ENCODE data around the gene IQGAP2. TPM values are rescaled to one million over a fixed set of nuclear protein-coding genes. Genes with fewer than 3 reads are reported as not detected.

The IQGAP2 gene
- total RNA-seq, 1 donor: 0.36 TPM

DNA sequence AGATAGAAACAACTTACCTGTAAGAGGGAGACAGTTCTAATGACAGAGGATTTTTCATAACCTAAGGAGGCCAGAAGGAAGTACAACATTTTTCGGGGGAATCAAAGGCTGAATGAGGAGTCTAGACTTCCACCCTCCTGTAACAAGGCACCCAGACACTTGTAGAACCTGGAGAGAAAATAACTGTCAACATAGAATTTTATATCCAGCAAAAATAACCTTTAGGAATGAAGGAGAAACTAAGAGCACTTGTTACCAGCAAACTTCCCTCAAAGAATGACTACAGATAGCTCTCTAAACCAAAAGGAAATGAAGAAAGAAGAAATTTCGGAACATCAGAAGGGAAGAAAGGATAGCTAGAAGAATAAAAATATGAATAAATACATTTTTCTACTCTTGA is 246.1 kb downstream of the IQGAP2 start:
- Histone ChIP-seq H3K4me3 (ENCODE audit: insufficient read depth, low read length) (no peak overlapping the region), H3K27me3 (ENCODE audit: insufficient read depth, low read length) (no peaks in the 10 kb centered on the region), H2AFZ (ENCODE audit: low read length) (no peak overlapping the region), H3K9me3 (ENCODE audit: low read depth, low read length) (no peaks in the 10 kb centered on the region), H3K27ac (ENCODE audit: low read depth, low read length) (no peak overlapping the region), H3K4me2 (ENCODE audit: insufficient read depth, low read length) (no peak overlapping the region), H3K79me2 (ENCODE audit: insufficient read depth, low read length) (no peaks in the 10 kb centered on the region), H4K20me1 (ENCODE audit: insufficient read depth, low read length) (no peaks in the 10 kb centered on the region), H3K4me1 (ENCODE audit: insufficient read depth, low read length) (peaks cover 8% of the 10 kb centered on the region), H3K36me3 (ENCODE audit: insufficient read depth, low read length) (no peaks in the 10 kb centered on the region)
- no peak for DNase-seq (ENCODE audit: insufficient read length, low spot score, missing footprints)
- TF ChIP-seq, protein P1, sequence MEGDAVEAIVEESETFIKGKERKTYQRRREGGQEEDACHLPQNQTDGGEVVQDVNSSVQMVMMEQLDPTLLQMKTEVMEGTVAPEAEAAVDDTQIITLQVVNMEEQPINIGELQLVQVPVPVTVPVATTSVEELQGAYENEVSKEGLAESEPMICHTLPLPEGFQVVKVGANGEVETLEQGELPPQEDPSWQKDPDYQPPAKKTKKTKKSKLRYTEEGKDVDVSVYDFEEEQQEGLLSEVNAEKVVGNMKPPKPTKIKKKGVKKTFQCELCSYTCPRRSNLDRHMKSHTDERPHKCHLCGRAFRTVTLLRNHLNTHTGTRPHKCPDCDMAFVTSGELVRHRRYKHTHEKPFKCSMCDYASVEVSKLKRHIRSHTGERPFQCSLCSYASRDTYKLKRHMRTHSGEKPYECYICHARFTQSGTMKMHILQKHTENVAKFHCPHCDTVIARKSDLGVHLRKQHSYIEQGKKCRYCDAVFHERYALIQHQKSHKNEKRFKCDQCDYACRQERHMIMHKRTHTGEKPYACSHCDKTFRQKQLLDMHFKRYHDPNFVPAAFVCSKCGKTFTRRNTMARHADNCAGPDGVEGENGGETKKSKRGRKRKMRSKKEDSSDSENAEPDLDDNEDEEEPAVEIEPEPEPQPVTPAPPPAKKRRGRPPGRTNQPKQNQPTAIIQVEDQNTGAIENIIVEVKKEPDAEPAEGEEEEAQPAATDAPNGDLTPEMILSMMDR (IDR thresholded peaks at IDR 0.05; ENCODE audit: extremely low read depth, low read depth, low read length): no peak

DNA sequence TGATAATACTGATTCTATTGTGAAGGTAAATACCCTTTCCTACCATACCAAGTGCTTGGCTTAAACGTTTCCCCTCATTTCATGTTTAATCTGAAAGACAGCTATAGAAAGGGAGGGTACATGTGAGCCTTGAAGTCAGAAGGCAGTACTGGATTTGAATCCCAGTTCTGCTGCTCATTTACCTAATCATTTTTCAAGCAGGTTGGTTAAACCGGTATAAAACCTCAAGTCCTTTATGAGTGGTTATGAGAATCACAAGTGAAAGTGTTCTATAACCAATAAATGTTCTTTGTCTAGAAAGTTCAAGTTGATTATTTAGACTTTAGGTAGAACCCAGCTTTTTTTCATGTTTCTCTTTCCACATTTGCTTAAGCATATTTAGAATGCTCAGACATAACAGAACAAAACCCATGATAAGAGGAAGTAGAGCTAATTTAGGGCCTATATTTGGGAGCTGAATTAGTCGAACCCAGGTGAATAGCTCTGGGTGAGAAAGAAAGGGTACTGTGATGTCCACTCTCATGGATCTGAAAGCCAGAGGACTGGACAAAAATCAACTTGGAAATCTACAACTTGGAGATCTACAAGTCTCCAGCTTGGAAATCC is 249.8 kb downstream of the IQGAP2 start:
- no peaks in the 10 kb centered on the region for H4K20me1 ChIP-seq (ENCODE audit: insufficient read depth, low read length)
- peaks cover 5% of the 10 kb centered on the region for H3K4me1 ChIP-seq (ENCODE audit: insufficient read depth, low read length)
- TF ChIP-seq, protein P1 (IDR thresholded peaks at IDR 0.05; ENCODE audit: extremely low read depth, low read depth, low read length): no peak
- H3K9me3 ChIP-seq (ENCODE audit: low read depth, low read length): no peaks in the 10 kb centered on the region
- H3K4me2 ChIP-seq (ENCODE audit: insufficient read depth, low read length): no peak overlapping the region
- no peak overlapping the region for H3K27ac ChIP-seq (ENCODE audit: low read depth, low read length)
- no peaks in the 10 kb centered on the region for H3K36me3 ChIP-seq (ENCODE audit: insufficient read depth, low read length)
- no peaks in the 10 kb centered on the region for H3K27me3 ChIP-seq (ENCODE audit: insufficient read depth, low read length)
- no peak for DNase-seq (ENCODE audit: insufficient read length, low spot score, missing footprints)
- H2AFZ ChIP-seq (ENCODE audit: low read length): no peak overlapping the region
- H3K4me3 ChIP-seq (ENCODE audit: insufficient read depth, low read length): no peak overlapping the region
- no peaks in the 10 kb centered on the region for H3K79me2 ChIP-seq (ENCODE audit: insufficient read depth, low read length)

DNA sequence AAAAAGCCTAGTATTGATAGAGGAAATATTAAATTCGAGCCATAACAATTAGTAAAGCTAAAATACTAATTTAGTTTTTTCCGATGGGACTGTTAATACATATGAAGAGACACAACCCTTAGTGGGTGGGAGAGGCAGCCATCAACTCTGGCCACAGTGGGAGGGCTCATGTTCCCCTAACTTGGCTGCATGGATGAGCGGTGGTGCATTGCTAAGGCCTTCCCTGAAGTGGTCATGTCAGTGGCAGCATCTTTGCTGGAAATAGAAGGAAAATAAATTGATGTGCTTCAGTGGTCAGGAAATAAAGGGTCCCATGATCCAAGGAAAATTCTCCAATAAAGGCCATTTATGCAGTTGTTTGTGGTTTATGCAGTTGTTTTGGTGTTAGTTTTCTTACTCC is 254.0 kb downstream of the IQGAP2 start:
- Histone ChIP-seq H3K4me2 (ENCODE audit: insufficient read depth, low read length) (no peak overlapping the region), H3K4me3 (ENCODE audit: insufficient read depth, low read length) (no peak overlapping the region), H2AFZ (ENCODE audit: low read length) (no peak overlapping the region), H4K20me1 (ENCODE audit: insufficient read depth, low read length) (no peaks in the 10 kb centered on the region), H3K9me3 (ENCODE audit: low read depth, low read length) (no peaks in the 10 kb centered on the region), H3K36me3 (ENCODE audit: insufficient read depth, low read length) (no peaks in the 10 kb centered on the region), H3K27me3 (ENCODE audit: insufficient read depth, low read length) (peaks cover 5% of the 10 kb centered on the region), H3K27ac (ENCODE audit: low read depth, low read length) (no peak overlapping the region), H3K4me1 (ENCODE audit: insufficient read depth, low read length) (no peaks in the 10 kb centered on the region), H3K79me2 (ENCODE audit: insufficient read depth, low read length) (no peaks in the 10 kb centered on the region)
- TF ChIP-seq, protein P1 (IDR thresholded peaks at IDR 0.05; ENCODE audit: extremely low read depth, low read depth, low read length): no peak
- DNase-seq (ENCODE audit: insufficient read length, low spot score, missing footprints): no peak

DNA sequence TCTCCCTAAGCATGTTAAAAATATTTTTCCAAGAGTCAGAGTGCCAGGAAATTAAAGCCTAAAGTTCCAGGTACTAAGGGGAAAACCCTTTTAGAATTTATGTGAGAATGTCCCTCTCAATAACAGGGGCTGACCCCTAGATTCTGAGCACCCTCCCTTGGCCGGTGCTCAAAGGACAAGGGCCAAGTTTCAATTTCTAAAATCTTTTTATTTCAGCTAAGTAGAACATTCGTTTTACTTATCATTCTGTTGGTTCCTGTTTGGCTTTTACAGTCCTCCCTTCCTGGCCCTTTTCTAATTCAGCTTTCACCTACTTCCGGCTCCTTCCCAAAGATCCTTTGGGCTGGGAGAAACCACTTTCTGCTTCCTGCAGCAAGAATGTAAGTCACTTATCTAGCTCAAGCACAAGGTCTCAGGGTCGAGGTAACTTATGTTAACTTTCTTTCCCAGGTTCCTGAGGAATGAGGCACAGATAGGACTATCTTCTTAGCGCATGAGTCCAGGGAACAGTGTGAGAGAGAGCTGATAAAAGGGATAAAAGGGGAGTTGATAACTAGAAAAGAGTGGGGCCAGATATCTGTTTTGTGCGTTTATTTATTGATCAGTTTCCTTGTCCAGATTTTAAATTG is 254.7 kb downstream of the IQGAP2 start:
- H3K4me3 ChIP-seq (ENCODE audit: insufficient read depth, low read length): no peak overlapping the region
- H4K20me1 ChIP-seq (ENCODE audit: insufficient read depth, low read length): no peaks in the 10 kb centered on the region
- H2AFZ ChIP-seq (ENCODE audit: low read length): peak overlapping the region; percentile 43
- H3K27me3 ChIP-seq (ENCODE audit: insufficient read depth, low read length): peaks cover 5% of the 10 kb centered on the region
- no peaks in the 10 kb centered on the region for H3K36me3 ChIP-seq (ENCODE audit: insufficient read depth, low read length)
- TF ChIP-seq, protein P1 (IDR thresholded peaks at IDR 0.05; ENCODE audit: extremely low read depth, low read depth, low read length): no peak
- no peak for DNase-seq (ENCODE audit: insufficient read length, low spot score, missing footprints)
- no peak overlapping the region for H3K27ac ChIP-seq (ENCODE audit: low read depth, low read length)
- H3K4me2 ChIP-seq (ENCODE audit: insufficient read depth, low read length): no peak overlapping the region
- H3K4me1 ChIP-seq (ENCODE audit: insufficient read depth, low read length): no peaks in the 10 kb centered on the region
- no peaks in the 10 kb centered on the region for H3K79me2 ChIP-seq (ENCODE audit: insufficient read depth, low read length)
- H3K9me3 ChIP-seq (ENCODE audit: low read depth, low read length): no peaks in the 10 kb centered on the region

Measured in osteoblast (primary cell).